ENCODE measurements around the gene ASXL2.
"Not testable (repeated sequence)": the region's sequence is repeated elsewhere in the genome, so short reads cannot be mapped to it uniquely, and the experiment has no call there.

The ASXL2 gene

GRCh38 chr2:25833566-25833965 is 44.7 kb downstream of the ASXL2 start:
- Histone ChIP-seq H3K36me3 (peaks cover 18% of the 10 kb centered on the region), H3K9me3 (ENCODE audit: severe bottlenecking) (peaks cover 3% of the 10 kb centered on the region), H3K4me3 (ENCODE audit: low read depth, low read length) (no peak overlapping the region), H3K27me3 (ENCODE audit: insufficient read depth, low read depth, severe bottlenecking) (no peaks in the 10 kb centered on the region), H3K27ac (no peak overlapping the region)
- no peak for DNase-seq
- TF ChIP-seq CTCF (IDR thresholded peaks at IDR 0.05; ENCODE audit: low read depth, low read length), result no peak

- peaks cover 18% of the 10 kb centered on the region for H3K36me3 ChIP-seq
- peaks cover 3% of the 10 kb centered on the region for H3K9me3 ChIP-seq (ENCODE audit: severe bottlenecking)
- H3K27ac ChIP-seq, result no peak overlapping the region
- no peak for DNase-seq
- no peak for TF ChIP-seq CTCF (IDR thresholded peaks at IDR 0.05; ENCODE audit: low read depth, low read length)
- H3K4me3 ChIP-seq (ENCODE audit: low read depth, low read length), result no peak overlapping the region
- no peaks in the 10 kb centered on the region for H3K27me3 ChIP-seq (ENCODE audit: insufficient read depth, low read depth, severe bottlenecking)
Observed at GRCh38 chr2:25832897-25833296, 45.4 kb downstream of the ASXL2 start.

GRCh38 chr2:25831746-25832449 is 46.4 kb downstream of the ASXL2 start:
- H3K4me3 ChIP-seq (ENCODE audit: low read depth, low read length), result no peak overlapping the region
- peaks cover 3% of the 10 kb centered on the region for H3K9me3 ChIP-seq (ENCODE audit: severe bottlenecking)
- H3K27ac ChIP-seq, result no peak overlapping the region
- no peak for DNase-seq
- H3K36me3 ChIP-seq, result peaks cover 18% of the 10 kb centered on the region
- H3K27me3 ChIP-seq (ENCODE audit: insufficient read depth, low read depth, severe bottlenecking), result no peaks in the 10 kb centered on the region
- TF ChIP-seq CTCF (IDR thresholded peaks at IDR 0.05; ENCODE audit: low read depth, low read length), result no peak

DNA sequence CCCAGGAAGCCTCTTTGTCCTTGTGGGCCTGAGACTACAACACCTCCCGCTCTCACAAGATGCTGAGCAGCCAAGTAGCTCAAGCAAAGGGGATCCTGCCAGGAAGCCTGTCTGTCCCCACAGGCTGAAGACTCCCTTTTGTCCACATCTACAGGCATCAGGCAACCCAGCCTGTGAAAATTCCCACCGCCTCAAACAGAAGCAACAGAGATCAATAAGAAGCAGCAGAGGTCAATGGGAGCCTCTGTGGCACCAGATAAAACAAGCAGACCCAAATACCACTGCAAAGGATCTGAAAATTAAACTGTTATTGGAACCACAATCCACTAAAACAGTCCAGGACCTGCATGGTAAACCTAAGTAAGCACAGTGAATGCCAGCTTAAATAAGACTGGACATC is 48.5 kb downstream of the ASXL2 start:
- Histone ChIP-seq H3K4me3 (ENCODE audit: low read depth, low read length) (no peak overlapping the region), H3K27me3 (ENCODE audit: insufficient read depth, low read depth, severe bottlenecking) (no peaks in the 10 kb centered on the region), H3K36me3 (peaks cover 18% of the 10 kb centered on the region), H3K9me3 (ENCODE audit: severe bottlenecking) (peaks cover 3% of the 10 kb centered on the region), H3K27ac (no peak overlapping the region)
- TF ChIP-seq CTCF (IDR thresholded peaks at IDR 0.05; ENCODE audit: low read depth, low read length), result no peak
- DNase-seq, result no peak

DNA sequence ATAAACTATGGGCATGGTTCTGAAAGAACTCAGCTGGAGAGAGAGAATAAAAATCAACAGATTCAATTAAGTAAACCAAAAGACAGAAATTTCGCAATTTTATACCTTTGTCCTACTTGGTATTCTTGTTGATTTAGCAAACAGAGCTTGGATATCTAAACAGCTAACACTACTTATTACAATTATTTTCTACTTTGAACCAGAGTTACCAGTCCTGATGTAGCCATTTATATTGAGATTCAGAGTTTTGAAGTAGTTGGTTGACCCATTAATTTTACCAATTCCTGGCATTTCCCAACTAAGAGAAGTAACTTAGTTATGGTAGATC is 48.9 kb downstream of the ASXL2 start:
- H3K27me3 ChIP-seq (ENCODE audit: insufficient read depth, low read depth, severe bottlenecking), result no peaks in the 10 kb centered on the region
- no peak overlapping the region for H3K27ac ChIP-seq
- no peak for DNase-seq
- no peak for TF ChIP-seq CTCF (IDR thresholded peaks at IDR 0.05; ENCODE audit: low read depth, low read length)
- no peak overlapping the region for H3K4me3 ChIP-seq (ENCODE audit: low read depth, low read length)
- H3K36me3 ChIP-seq, result peaks cover 18% of the 10 kb centered on the region
- H3K9me3 ChIP-seq (ENCODE audit: severe bottlenecking), result peaks cover 3% of the 10 kb centered on the region

GRCh38 chr2:25828532-25829376 is 49.5 kb downstream of the ASXL2 start:
- not testable (repeated sequence) for DNase-seq; H3K9me3 ChIP-seq (ENCODE audit: severe bottlenecking); H3K4me3 ChIP-seq (ENCODE audit: low read depth, low read length); H3K27ac ChIP-seq; H3K27me3 ChIP-seq (ENCODE audit: insufficient read depth, low read depth, severe bottlenecking)
- H3K36me3 ChIP-seq, result peaks cover 15% of the 10 kb centered on the region

Data from WERI-Rb-1 (cell line).